ENCODE measurements around the gene NXF3. TPM values are rescaled to one million over a fixed set of nuclear protein-coding genes. Genes with fewer than 3 reads are reported as not detected.
A peak's percentile ranks its signal among the peaks of the same experiment; 100 is the strongest.
"Not testable (repeated sequence)": the region's sequence is repeated elsewhere in the genome, so short reads cannot be mapped to it uniquely, and the experiment has no call there.

NXF3 gene
- total RNA-seq, 1 experiment from 2014 or later = not detected

DNA sequence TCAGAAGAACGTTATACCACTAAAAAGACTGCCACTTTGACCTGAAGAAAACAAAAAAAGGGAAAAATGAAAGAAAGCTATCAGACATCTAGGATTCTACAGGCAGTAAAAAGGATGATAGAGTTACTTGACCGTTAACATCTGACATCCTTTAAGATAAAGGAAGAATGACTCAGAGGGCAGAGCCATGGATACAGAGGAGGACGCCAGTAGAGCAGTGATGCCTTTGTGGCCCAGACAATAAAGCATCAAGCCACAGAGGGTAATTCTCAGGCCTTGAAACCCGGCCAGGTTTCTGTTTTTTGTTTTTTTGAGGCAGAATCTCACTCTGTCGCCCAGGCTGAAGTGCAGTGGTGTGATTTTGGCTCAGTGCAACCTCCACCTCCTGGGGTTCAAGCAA is 19.5 kb downstream of the NXF3 start:
- DNase-seq = no peak
- no peak overlapping the region for H3K4me3 ChIP-seq (ENCODE audit: insufficient read depth, low read depth, low read length)
- H3K27me3 ChIP-seq (ENCODE audit: control insufficient read depth, insufficient read depth, low read length) = no peaks in the 10 kb centered on the region
- H3K36me3 ChIP-seq (replicated peaks; ENCODE audit: control insufficient read depth, insufficient read depth, low read length) = no peaks in the 10 kb centered on the region

DNA sequence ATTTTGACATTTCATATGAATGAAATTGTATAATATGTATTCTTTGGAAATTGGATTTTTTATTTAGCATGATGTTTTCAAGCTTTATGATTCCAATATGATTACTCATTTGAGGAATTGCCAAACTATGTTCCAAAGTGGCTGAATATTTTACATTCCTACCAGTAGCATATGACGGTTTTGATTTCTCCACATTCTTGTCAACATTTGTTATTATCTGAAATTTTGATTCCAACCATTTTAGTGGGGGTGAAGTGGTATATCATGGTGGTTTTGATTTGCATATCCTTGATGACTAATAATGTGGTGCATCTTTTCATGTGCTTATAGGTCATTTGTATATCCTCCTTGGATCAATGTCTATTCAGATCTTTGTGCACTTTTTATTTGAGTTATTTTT is 26.3 kb downstream of the NXF3 start:
- Histone ChIP-seq H3K27me3 (ENCODE audit: control insufficient read depth, insufficient read depth, low read length) (no peaks in the 10 kb centered on the region), H3K4me3 (ENCODE audit: insufficient read depth, low read depth, low read length) (no peak overlapping the region), H3K36me3 (replicated peaks; ENCODE audit: control insufficient read depth, insufficient read depth, low read length) (peaks cover 2% of the 10 kb centered on the region; the same call in 1 of the 2 replicates)
- no peak for DNase-seq

DNA sequence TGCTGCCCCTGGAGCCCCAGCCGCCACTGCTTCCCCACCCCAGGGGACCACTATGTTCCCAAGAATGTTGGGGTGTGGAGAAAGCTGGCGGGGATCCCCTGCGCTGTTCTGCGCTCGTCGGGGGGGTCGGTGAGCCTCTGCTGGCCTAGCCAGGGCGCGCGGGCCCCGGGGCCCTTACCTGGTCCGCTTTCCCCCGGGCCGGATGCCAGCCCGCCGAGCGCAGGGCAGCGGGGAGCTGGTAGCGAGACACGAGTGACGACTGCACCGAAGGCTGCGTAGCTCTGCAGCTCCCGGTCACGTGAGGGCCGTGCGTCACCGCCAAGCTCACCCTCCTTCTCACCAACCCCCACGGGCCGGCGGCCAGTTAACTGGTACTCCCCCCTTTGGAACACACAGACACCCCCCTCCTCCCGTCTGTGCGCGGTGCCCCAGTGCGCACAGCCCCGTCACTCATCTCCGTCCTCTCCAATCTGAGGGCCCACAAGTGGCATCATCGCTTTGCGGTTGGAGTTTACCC is 29.0 kb downstream of the NXF3 start, which contains the start of gene BEX1:
BEX1 (minus strand) TSS at position 254 of the 517 bp plus-strand sequence. CDS start 897 bp downstream, outside the sequence.
- DNase-seq = peak; percentile 70
- peak within 1 kb of the TSS; percentile 60 for H3K4me3 ChIP-seq (ENCODE audit: insufficient read depth, low read depth, low read length)
- H3K27me3 ChIP-seq (ENCODE audit: control insufficient read depth, insufficient read depth, low read length) = no peaks in the 10 kb centered on the region
- peaks cover 2% of the 10 kb centered on the region; the same call in 1 of the 2 replicates for H3K36me3 ChIP-seq (replicated peaks; ENCODE audit: control insufficient read depth, insufficient read depth, low read length)

DNA sequence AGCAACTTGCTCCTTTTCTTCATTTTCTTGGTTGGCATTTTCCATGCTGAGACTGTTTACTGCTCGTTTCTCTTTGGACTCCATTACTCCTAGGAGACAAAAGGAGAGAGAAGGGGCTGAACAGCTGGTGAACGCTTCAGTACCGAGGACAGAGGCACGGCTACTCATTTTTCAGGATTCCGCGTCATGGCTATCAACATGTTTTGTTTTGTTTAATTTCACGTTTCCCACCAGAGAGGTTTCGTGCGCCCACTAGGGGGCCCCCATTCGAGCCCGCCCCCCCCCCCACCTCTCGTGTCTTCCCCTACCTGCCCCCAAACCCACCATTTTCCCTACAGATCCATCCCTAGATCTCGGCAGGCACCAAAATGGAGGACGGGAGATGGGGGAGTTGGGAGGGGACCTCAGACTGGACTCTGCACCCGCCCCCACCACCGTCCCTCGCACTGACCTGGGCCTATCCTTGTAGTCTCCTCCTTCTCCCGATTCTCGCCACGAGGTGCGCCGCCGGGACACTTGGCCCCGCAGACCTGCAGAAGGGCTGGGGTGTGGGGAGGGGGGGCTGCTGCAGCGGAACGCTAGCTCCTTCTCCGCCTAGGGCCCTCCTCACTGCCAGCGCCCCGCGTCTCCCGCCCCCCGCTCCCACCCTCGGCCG is 29.6 kb downstream of the NXF3 start:
- peaks cover 2% of the 10 kb centered on the region; the same call in 1 of the 2 replicates for H3K36me3 ChIP-seq (replicated peaks; ENCODE audit: control insufficient read depth, insufficient read depth, low read length)
- peak; percentile 69 for DNase-seq
- H3K27me3 ChIP-seq (ENCODE audit: control insufficient read depth, insufficient read depth, low read length) = no peaks in the 10 kb centered on the region

DNA sequence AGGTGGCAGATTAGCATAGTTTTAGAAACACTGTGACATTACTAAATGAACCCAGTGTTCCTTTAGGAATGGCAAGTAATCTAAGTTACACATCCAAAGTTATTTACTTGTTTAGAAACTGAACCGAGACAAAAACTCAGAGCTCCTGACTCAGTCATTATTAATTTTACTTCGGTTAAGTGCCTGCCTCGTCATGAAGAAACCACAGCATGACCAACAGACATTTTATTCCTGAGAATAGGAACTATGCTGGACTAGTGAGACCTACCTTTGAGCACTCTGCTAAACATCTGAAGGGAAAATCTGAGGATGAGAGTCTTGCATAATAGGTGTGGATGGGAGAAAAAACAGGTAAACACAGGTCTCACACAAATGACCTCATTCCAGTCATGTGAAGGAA is 31.5 kb downstream of the NXF3 start:
- no peak overlapping the region for H3K4me3 ChIP-seq (ENCODE audit: insufficient read depth, low read depth, low read length)
- no peaks in the 10 kb centered on the region for H3K27me3 ChIP-seq (ENCODE audit: control insufficient read depth, insufficient read depth, low read length)
- DNase-seq = no peak
- peaks cover 2% of the 10 kb centered on the region; the same call in 1 of the 2 replicates for H3K36me3 ChIP-seq (replicated peaks; ENCODE audit: control insufficient read depth, insufficient read depth, low read length)

More for the DNA sequence above, 29.6 kb downstream of the NXF3 start:
- H3K4me3 ChIP-seq (ENCODE audit: insufficient read depth, low read depth, low read length) = peak overlapping the region; percentile 60

- Histone ChIP-seq H3K27me3 (ENCODE audit: control insufficient read depth, insufficient read depth, low read length) (no peaks in the 10 kb centered on the region), H3K36me3 (replicated peaks; ENCODE audit: control insufficient read depth, insufficient read depth, low read length) (no peaks in the 10 kb centered on the region), H3K4me3 (ENCODE audit: insufficient read depth, low read depth, low read length) (no peak overlapping the region)
- no peak for DNase-seq
Measured at GRCh38 chrX:103056902-103057301, 36.0 kb downstream of the NXF3 start.

GRCh38 chrX:103052625-103053024 is 40.3 kb downstream of the NXF3 start:
- DNase-seq = no peak
- Histone ChIP-seq H3K4me3 (ENCODE audit: insufficient read depth, low read depth, low read length) (no peak overlapping the region), H3K27me3 (ENCODE audit: control insufficient read depth, insufficient read depth, low read length) (no peaks in the 10 kb centered on the region), H3K36me3 (replicated peaks; ENCODE audit: control insufficient read depth, insufficient read depth, low read length) (no peaks in the 10 kb centered on the region)

- no peak for DNase-seq
- Histone ChIP-seq H3K36me3 (replicated peaks; ENCODE audit: control insufficient read depth, insufficient read depth, low read length) (no peaks in the 10 kb centered on the region), H3K27me3 (ENCODE audit: control insufficient read depth, insufficient read depth, low read length) (no peaks in the 10 kb centered on the region), H3K4me3 (ENCODE audit: insufficient read depth, low read depth, low read length) (no peak overlapping the region)
Measured at GRCh38 chrX:103051260-103051789, 41.6 kb downstream of the NXF3 start.

GRCh38 chrX:103033371-103033770 is 59.6 kb downstream of the NXF3 start:
- not testable (repeated sequence) for H3K4me3 ChIP-seq (ENCODE audit: insufficient read depth, low read depth, low read length); H3K27me3 ChIP-seq (ENCODE audit: control insufficient read depth, insufficient read depth, low read length); H3K36me3 ChIP-seq (replicated peaks; ENCODE audit: control insufficient read depth, insufficient read depth, low read length); DNase-seq

Other genes with a start within 250 kb of the NXF3 start
- 0.21 TPM in 1 of 2 replicates, not detected in the other for gene RAB40AL, start 155.9 kb downstream of the NXF3 start, total RNA-seq (2014; rRNA removed; shearing (Covaris generic))
- 56.5 and 81.4 TPM in 2 replicates for gene BEX1, start 29.0 kb downstream of the NXF3 start, total RNA-seq (2014; rRNA removed; shearing (Covaris generic))
- 79.2 and 89.6 TPM in 2 replicates for gene BEX4, start 122.0 kb upstream of the NXF3 start, total RNA-seq (2014; rRNA removed; shearing (Covaris generic))
- 125 and 158 TPM in 2 replicates for gene TCEAL8, start 162.0 kb upstream of the NXF3 start, total RNA-seq (2014; rRNA removed; shearing (Covaris generic))
- 0.37 and 0.66 TPM in 2 replicates for gene TCEAL5, start 183.6 kb upstream of the NXF3 start, total RNA-seq (2014; rRNA removed; shearing (Covaris generic))
- 45.4 and 49.8 TPM in 2 replicates for gene BEX2, start 217.8 kb upstream of the NXF3 start, total RNA-seq (2014; rRNA removed; shearing (Covaris generic))
- gene TCEAL7, start 237.1 kb upstream of the NXF3 start, total RNA-seq (2014; rRNA removed; shearing (Covaris generic)) = 4.5 and 6.5 TPM in 2 replicates